Common myeloid progenitor, CD34-positive (primary cell): Measurements from ENCODE around the gene COX5A.

Experiments used
- CTCF ChIA-PET: fragments of 350-600 bp; sonication (Branson Sonifier 250); formaldehyde crosslinking; loops from one replicate; lab custom pipeline; 2021; ENCODE audit warnings: antibody characterized with exemption; lab: Charles Lee
- POLR2A ChIA-PET: fragments of 350-600 bp; sonication (Branson Sonifier 250); formaldehyde crosslinking; loops from one replicate; lab custom pipeline; 2021; ENCODE audit warnings: antibody characterized with exemption; lab: Charles Lee
- DNase-seq, 3 donors: peaks; one replicate each; pipeline versions ENCODE4 v3.0.0 to v3.0.0-alpha.2; 2013
- H3K27ac ChIP-seq, 2 experiments: 1 replicate in 1 of 2; 2 replicates in 1 of 2; pipeline ENCODE4 v1.7.0; 2013; ENCODE audit warnings: inconsistent platforms in 2 of 2, low read length in 2 of 2, mild to moderate bottlenecking in 2 of 2, low read depth in 1 of 2, moderate library complexity in 1 of 2; ENCODE audit not compliant: severe bottlenecking in 2 of 2, insufficient read depth in 1 of 2, poor library complexity in 1 of 2
- H3K27me3 ChIP-seq, 5 experiments: replicated peaks in 2 of 5; 1 replicate in 3 of 5; 2 replicates in 2 of 5; pipeline versions ENCODE4 v1.6.1 to v1.7.0; 2013; ENCODE audit warnings: low read length in 4 of 5, mild to moderate bottlenecking in 2 of 5, moderate library complexity in 2 of 5, inconsistent platforms in 1 of 5; ENCODE audit not compliant: insufficient read depth in 5 of 5, control insufficient read depth in 4 of 5
- H3K36me3 ChIP-seq, 4 experiments: 1 replicate in 2 of 4; 2 replicates in 2 of 4; pipeline versions ENCODE4 v1.6.1 to v1.7.0; 2013; ENCODE audit warnings: low read length in 3 of 4, control low read depth in 1 of 4, mild to moderate bottlenecking in 1 of 4; ENCODE audit not compliant: control insufficient read depth in 4 of 4, insufficient read depth in 4 of 4
- H3K4me1 ChIP-seq, 4 experiments: 1 replicate in 3 of 4; 2 replicates in 1 of 4; pipeline versions ENCODE4 v1.6.1 to v1.7.1; 2013; ENCODE audit warnings: low read length in 3 of 4, mild to moderate bottlenecking in 3 of 4, control low read depth in 1 of 4, inconsistent platforms in 1 of 4, moderate library complexity in 1 of 4; ENCODE audit not compliant: control insufficient read depth in 4 of 4, insufficient read depth in 4 of 4; ENCODE audit errors: control extremely low read depth in 1 of 4
- H3K4me3 ChIP-seq, 7 experiments: 1 replicate in 4 of 7; 2 replicates in 3 of 7; pipeline versions ENCODE4 v1.5.1 to v1.7.0; 2013; ENCODE audit warnings: mild to moderate bottlenecking in 7 of 7, low read length in 6 of 7, moderate library complexity in 6 of 7, inconsistent platforms in 2 of 7, low read depth in 2 of 7, control low read depth in 1 of 7; ENCODE audit not compliant: insufficient read depth in 4 of 7, control insufficient read depth in 1 of 7; ENCODE audit errors: extremely low read depth in 1 of 7
- H3K9me3 ChIP-seq, 5 experiments: 1 replicate in 4 of 5; 2 replicates in 1 of 5; pipeline versions ENCODE4 v1.6.1 to v1.7.1; 2013; ENCODE audit warnings: low read length in 4 of 5, mild to moderate bottlenecking in 2 of 5, inconsistent platforms in 1 of 5, low read depth in 1 of 5, moderate library complexity in 1 of 5; ENCODE audit not compliant: control insufficient read depth in 4 of 5, insufficient read depth in 2 of 5; ENCODE audit errors: control extremely low read depth in 1 of 5
- WGBS: methylation state at CpG from one replicate; pipeline ENCODE4 v1.1.5; 2013; ENCODE audit not compliant: insufficient coverage; 5-methylcytosine and 5-hydroxymethylcytosine counted together

COX5A gene

GRCh38 chr15:74870436-74871215 is 67.2 kb downstream of the COX5A start:
- POLR2A ChIA-PET = interaction anchor here (0.6 to 4.1 kb wide), 14 partner anchors 11 to 305 kb away, joined by 3 to 24 read pairs (median 6); partner anchors contain the start of genes FAM219B, MPI and ULK3
- H3K27me3 ChIP-seq = no peaks in the 10 kb centered on the region
- H3K27ac ChIP-seq = peak overlapping the region; percentile 56 to 98
- peak in 2 of 3 donors; percentile 33 to 47 for DNase-seq
- peaks cover 0 to 7% (median 1%) of the 10 kb centered on the region in 4 experiments for H3K36me3 ChIP-seq
- H3K9me3 ChIP-seq = no peaks in the 10 kb centered on the region
- CTCF ChIA-PET = interaction anchor here (0.6 to 6.6 kb wide), 20 partner anchors 11 to 236 kb away, joined by 3 to 67 read pairs (median 4); partner anchors contain the start of genes FAM219B, MPI and ULK3
- peak overlapping the region in 6 of 7 experiments; percentile 38 to 87 (median 68) for H3K4me3 ChIP-seq
- H3K4me1 ChIP-seq = peaks cover 36 to 79% (median 76%) of the 10 kb centered on the region in 4 experiments
- WGBS = 4% methylated on average over 6 of the region's 6 CpGs
